ENCODE measurements around the gene RASGRF1. TPM values are rescaled to one million over a fixed set of nuclear protein-coding genes. Genes with fewer than 3 reads are reported as not detected.

RASGRF1 gene
- total RNA-seq, 1 donor from 2014 or later: 0.07 TPM

DNA sequence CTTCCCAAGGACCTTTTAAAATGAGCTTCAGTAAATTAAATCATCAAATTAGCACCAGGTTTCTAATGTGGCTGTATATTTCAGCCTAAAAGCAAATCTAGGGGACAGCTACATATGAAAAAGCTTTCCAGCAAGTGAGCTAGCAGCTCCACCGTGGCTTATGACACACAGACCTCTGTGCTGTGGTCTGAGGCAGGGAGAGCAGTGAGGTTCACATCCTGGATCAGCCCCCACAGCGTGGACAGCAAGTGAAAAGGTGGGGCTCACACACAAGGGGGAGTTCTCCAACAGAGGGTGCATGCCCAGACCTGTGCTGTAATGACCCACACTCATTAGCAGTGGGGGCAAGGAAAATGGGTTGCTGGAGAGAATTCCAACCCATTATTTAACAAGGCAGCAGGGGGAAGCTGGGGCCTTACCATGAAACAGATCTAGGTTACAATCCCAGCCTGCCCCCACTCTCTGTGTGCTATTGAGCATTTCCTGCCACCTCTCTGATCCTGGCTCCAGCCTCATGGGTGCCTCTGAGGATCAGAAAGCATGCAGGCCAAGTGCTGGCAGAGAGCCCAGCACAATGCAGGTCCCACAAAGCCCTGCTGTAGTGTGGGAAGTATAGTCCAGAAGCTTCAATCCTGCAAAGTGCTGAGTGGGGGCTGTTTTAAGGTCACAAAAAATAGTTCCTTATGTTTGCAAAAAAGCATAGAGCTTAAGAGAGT, 48.2 kb downstream of the RASGRF1 start:
- H3K4me1 Mint-ChIP-seq: no peaks in the 10 kb centered on the region
- no peak overlapping the region for H3K4me3 Mint-ChIP-seq
- peaks cover 13% of the 10 kb centered on the region for H3K9me3 Mint-ChIP-seq
- DNase-seq (ENCODE audit: low spot score in 2 of 2, unreplicated experiment in 2 of 2): no peak
- H3K36me3 Mint-ChIP-seq: no peaks in the 10 kb centered on the region
- H3K27ac Mint-ChIP-seq: no peak overlapping the region
- H3K27me3 Mint-ChIP-seq (ENCODE audit: low read depth): peaks cover 8% of the 10 kb centered on the region
- TF ChIP-seq, protein P1, sequence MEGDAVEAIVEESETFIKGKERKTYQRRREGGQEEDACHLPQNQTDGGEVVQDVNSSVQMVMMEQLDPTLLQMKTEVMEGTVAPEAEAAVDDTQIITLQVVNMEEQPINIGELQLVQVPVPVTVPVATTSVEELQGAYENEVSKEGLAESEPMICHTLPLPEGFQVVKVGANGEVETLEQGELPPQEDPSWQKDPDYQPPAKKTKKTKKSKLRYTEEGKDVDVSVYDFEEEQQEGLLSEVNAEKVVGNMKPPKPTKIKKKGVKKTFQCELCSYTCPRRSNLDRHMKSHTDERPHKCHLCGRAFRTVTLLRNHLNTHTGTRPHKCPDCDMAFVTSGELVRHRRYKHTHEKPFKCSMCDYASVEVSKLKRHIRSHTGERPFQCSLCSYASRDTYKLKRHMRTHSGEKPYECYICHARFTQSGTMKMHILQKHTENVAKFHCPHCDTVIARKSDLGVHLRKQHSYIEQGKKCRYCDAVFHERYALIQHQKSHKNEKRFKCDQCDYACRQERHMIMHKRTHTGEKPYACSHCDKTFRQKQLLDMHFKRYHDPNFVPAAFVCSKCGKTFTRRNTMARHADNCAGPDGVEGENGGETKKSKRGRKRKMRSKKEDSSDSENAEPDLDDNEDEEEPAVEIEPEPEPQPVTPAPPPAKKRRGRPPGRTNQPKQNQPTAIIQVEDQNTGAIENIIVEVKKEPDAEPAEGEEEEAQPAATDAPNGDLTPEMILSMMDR (IDR thresholded peaks at IDR 0.05; ENCODE audit: unreplicated experiment): no peak

DNA sequence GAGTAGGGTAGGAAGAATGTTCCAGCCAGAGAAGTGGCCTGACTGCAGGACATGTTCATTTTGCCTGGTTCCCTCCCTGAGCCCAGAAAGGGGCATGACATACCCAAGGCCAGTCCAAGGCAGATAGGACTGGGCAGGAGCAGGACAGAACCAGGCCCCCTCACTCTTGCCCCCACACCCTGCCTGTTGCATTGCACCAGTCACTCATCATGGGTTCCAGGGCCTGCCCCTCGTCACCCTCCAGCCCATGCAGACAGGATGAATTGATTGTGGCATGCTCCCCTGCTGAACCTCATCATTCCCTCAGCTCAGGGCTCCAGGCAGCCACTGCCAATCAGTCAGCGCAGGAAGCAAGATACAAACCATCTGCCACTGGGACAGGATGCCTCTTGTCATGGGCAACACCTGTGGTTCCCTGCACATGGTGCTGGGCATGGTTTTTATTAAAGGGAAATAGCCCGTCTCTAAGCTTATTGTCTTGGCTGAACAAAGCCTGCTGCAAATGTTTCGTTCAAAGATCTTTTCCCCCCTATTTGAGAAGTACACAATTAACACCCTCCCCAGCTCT, 48.9 kb downstream of the RASGRF1 start:
- DNase-seq (ENCODE audit: low spot score in 2 of 2, unreplicated experiment in 2 of 2): no peak
- Mint-ChIP-seq H3K27me3 (ENCODE audit: low read depth) (peaks cover 8% of the 10 kb centered on the region), H3K36me3 (no peaks in the 10 kb centered on the region), H3K9me3 (peaks cover 16% of the 10 kb centered on the region), H3K27ac (no peak overlapping the region), H3K4me1 (no peaks in the 10 kb centered on the region), H3K4me3 (no peak overlapping the region)
- TF ChIP-seq, protein P1 (IDR thresholded peaks at IDR 0.05; ENCODE audit: unreplicated experiment): no peak

DNA sequence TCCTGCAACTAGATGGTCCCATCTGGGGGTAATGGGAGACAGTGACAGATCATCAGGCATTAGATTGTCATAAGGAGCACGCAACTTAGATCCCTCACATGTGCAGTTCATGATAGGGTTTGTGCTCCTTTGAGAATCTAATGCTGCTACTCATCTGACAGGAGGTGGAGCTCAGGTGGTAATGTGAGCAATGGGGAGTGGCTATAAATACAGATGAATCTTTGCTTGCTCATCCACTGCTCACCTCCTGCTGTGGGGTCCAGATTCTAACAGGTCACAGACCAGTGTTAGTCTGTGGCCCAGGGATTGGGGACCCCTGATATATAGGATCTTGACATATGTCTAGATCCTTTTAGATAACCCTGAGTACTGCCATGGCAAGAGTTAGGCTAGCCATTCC, 52.7 kb downstream of the RASGRF1 start:
- TF ChIP-seq, protein P1 (IDR thresholded peaks at IDR 0.05; ENCODE audit: unreplicated experiment): no peak
- no peak overlapping the region for H3K27ac Mint-ChIP-seq
- no peak overlapping the region for H3K4me3 Mint-ChIP-seq
- no peak for DNase-seq (ENCODE audit: low spot score in 2 of 2, unreplicated experiment in 2 of 2)
- no peaks in the 10 kb centered on the region for H3K27me3 Mint-ChIP-seq (ENCODE audit: low read depth)
- no peaks in the 10 kb centered on the region for H3K4me1 Mint-ChIP-seq
- no peaks in the 10 kb centered on the region for H3K36me3 Mint-ChIP-seq
- H3K9me3 Mint-ChIP-seq: peaks cover 11% of the 10 kb centered on the region

DNA sequence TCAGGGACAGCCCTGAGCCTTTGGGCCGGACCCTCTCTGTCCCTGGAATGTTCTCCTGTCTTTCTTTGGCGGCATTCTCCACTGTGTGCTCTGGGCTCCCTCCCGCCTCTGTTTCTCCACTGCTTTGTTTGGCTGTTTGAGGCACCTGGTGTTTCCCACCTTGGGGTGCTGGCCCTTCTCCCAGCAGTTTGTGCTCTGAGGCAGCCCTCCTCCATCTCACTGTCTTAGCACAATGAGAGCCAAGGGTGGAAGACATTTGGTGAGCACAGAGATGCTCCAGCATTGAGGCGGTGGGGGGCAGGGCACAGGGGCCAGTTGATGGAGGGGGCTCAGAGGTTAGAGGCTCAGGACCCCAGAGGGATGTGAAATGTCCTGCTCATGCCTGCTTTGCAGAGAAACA, 54.3 kb downstream of the RASGRF1 start:
- no peaks in the 10 kb centered on the region for H3K36me3 Mint-ChIP-seq
- no peaks in the 10 kb centered on the region for H3K27me3 Mint-ChIP-seq (ENCODE audit: low read depth)
- no peak overlapping the region for H3K4me3 Mint-ChIP-seq
- DNase-seq (ENCODE audit: low spot score in 2 of 2, unreplicated experiment in 2 of 2): no peak
- H3K9me3 Mint-ChIP-seq: peaks cover 11% of the 10 kb centered on the region
- no peaks in the 10 kb centered on the region for H3K4me1 Mint-ChIP-seq
- H3K27ac Mint-ChIP-seq: no peak overlapping the region
- TF ChIP-seq, protein P1 (IDR thresholded peaks at IDR 0.05; ENCODE audit: unreplicated experiment): no peak

DNA sequence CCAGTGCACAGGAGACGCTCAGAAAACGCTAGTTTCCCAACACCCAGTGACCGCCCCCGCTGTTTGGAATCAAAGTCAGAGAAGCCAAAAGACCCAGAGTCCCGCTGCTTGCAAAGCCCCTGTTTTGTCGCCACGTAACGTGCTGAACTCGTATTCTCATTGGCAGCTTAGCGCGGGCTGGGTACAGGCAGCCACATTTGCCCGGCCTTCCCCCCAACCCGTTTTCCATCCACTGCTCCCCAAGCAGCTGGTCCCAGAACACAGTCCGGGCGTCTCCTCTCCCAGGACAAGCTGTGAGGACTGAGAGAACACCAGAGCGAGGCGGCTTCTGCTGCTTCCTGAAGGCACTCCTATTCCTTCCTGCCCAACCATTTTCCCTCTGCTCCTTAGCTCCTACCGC, 54.8 kb downstream of the RASGRF1 start:
- Mint-ChIP-seq H3K27ac (no peak overlapping the region), H3K4me3 (no peak overlapping the region), H3K36me3 (no peaks in the 10 kb centered on the region), H3K4me1 (no peaks in the 10 kb centered on the region), H3K27me3 (ENCODE audit: low read depth) (no peaks in the 10 kb centered on the region), H3K9me3 (peaks cover 11% of the 10 kb centered on the region)
- DNase-seq (ENCODE audit: low spot score in 2 of 2, unreplicated experiment in 2 of 2): no peak
- TF ChIP-seq, protein P1 (IDR thresholded peaks at IDR 0.05; ENCODE audit: unreplicated experiment): no peak

Measured in mesothelial cell of epicardium (in vitro differentiated cells).